NCI-H2227 treated with DMSO at 0.1 percent for 48 hours (cell line): ENCODE measurements around the gene TEC.
A peak's percentile ranks its signal among the peaks of the same experiment; 100 is the strongest.
"Not testable (repeated sequence)": the region's sequence is repeated elsewhere in the genome, so short reads cannot be mapped to it uniquely, and the experiment has no call there.

Experiments used
- DNase-seq: peaks from one replicate; lab custom pipeline; 2025; lab: John Stamatoyannopoulos, UW

TEC gene

GRCh38 chr4:48164561-48164960 lies 105.1 kb downstream of the TEC start:
- DNase-seq = not testable (repeated sequence)

DNA sequence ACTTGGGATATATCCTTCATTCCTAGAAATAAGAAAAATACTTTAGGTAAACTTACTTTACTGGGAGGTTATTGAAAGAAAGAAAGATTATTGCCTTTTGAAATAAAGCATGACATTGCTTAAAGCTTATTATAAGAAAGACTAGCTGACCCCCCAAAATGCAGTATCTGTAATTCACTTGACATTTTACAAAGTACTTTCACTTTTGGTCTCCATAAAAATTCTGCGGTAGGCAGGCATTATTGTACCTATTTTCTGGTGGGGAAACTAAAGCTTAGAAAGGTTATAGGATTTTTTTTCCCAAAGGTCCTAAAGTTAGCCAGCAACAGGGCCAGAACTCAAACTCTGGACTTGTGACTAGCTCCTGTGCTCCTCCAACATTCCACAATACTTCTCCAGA lies 105.9 kb downstream of the TEC start:
- DNase-seq = no peak

DNA sequence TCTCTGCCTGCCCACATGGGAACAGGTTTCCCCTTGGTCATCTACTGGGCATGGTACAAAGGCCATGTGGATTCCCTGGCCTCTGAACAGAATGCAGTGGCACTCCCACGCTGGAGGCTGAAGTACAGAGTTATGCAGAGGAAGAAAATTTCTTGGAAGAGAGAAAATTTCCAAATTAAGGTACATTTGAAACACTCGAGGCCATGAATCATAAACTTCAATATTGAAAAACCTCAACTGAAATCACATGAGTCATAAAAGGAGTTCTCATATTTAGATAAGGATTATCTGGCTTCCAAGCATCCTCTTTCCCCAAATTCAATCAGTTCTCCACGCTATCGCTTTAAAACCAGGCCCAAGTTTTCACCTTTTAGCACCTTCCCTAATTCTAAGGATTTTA lies 107.5 kb downstream of the TEC start:
- DNase-seq = no peak

DNA sequence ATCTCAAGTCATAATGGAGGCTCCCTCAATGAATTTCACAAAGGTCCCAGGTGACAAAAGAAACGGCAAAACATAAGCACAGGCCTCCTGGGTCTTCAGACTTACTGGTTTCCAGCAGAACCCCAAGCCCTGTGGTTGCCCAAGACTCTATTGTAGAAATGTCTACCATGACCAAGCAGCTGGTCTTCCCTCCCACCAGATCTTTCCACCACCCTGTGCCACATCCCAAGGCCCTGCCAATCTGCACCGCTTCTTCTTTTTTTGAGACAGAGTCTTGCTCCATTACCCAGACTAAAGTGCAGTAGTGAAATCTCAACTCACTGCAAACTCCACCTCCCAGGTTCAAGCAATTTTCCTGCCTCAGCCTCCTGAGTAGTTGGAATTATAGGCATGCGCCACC lies 112.4 kb downstream of the TEC start:
- no peak for DNase-seq

DNA sequence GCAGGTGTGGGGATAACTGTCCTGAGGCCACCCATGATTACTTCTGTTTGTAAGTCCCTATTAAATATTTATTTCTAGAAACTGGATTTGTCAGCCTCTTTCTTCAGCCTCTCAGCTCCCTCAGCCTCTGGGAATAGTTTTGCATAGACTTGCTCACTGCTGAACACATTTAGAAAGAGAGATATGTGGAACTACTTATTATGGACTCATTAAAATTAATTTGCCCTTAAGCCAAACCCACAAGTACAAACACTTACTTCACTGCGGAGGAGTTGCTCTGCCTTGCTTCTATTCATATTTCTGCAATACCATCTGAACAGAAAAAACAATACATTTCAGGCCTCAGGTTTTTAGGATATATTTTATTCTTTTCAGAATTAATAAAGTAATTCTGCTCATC lies 113.2 kb downstream of the TEC start:
- DNase-seq = no peak

- DNase-seq = no peak
Measured at GRCh38 chr4:48153791-48154550, 115.7 kb downstream of the TEC start.

DNA sequence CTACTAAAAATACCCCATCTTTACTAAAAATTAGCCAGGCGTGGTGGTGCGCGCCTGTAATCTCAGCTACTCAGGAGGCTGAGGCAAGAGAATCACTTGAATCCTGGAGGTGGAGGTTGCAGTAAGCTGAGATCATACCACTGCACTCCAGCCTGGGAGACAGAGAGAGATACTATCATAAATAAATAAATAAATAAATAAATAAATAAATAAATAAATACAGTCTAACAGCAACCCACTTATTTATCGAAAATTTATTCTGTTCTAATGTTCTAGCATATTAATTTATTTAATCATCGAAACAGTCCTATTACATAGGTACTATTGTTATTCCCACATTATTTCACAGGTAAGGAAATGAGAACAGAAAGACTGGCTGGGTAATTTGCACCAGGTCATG lies 117.4 kb downstream of the TEC start:
- DNase-seq = no peak

DNA sequence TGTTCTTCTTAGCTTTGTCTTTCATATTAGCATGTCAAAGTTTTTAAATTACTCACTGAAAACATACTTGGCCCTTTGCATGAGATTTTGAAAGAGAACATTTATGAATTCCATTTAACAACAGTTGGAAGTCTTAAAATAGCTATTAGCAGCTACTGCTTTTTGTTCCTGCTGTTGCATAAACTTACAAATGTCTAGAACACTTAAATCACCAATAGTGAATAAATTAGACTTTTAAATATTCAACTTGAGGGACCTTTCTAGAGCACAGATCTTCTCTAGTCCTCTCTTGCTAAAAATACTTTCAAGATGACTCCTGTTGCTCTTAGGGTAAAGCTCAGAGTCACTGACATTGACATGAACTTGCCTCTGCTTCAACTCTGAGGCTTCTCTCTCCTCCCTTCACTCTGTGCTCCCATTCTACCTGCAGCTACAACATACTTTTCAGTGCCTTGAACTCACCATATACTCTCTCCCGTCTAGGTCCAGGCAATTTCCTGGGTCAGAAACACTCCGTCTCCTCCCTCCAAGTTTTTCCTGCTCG lies 119.7 kb downstream of the TEC start:
- no peak for DNase-seq

DNA sequence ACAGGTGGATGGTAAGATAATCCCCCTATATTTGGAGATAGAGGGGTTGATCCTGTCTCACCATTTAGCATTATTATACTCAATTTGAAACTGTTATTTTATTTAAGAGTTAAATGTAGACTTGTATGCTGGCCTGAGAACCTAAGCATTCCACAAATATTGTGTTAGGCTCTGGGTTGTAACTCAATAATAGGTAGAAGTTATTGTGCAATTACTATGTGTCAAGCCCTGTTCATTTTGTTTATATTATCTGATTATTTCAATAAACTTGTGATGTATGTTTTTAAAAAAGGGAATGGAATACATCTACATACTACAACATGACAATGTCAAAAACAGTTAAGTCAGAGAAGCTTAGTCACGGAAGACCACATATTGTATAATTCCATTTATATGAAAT lies 122.0 kb downstream of the TEC start:
- no peak for DNase-seq

DNA sequence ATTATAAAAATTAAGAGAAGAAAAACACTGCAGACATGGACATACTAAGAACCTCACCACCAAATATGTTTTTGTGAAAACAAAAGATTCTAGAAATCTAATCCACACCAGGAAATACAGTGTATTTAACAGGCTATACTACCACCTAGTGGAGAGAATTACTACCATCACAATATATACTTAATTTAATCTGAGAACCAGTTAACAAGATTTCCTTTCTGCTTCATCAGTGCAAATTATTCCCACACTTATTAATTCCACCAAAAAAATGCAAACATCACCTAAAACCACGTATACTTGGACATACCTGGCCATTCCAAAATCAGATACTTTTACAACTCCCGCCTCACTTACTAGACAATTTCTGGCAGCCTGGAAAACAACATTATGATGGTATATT lies 128.6 kb downstream of the TEC start:
- DNase-seq = peak; percentile 15

DNA sequence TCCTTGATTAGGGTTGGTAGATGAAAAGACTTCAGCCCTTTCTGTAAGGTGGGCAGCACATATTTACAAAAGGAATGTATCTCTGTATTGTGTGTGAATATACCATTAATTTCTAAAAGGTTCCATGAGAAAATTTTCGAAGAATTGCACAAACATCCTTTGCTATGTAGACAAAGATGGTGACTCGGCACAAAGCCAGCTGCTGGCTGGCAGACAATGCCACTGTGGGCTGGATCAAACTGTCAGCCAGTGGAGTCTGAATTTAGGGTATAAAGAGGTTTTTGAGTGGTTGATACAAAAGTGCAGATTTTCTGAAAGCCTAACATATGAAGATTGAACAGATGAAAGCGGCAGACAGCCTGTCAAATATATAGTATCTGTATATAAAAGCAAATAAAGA lies 129.9 kb downstream of the TEC start:
- DNase-seq = no peak

DNA sequence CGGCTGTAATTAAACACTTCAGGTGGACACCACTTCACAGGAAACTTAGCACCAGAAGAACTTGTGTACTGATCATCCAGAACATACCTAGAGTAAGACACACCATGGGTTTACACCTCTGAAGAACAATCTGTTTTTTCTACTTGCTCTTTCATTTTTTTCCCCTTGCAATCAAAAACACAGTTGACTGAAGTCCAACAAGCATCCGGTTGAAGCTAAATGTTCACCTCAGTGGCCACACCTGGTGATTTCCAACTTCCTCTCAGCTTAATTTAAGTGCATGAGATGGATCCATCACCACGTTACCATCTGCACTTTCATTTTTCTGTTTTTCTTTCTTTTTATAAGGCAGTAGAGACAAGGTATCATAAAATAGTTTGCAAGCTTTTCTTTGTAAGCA lies 130.7 kb downstream of the TEC start:
- no peak for DNase-seq

GRCh38 chr4:48138511-48138910 lies 131.1 kb downstream of the TEC start:
- no peak for DNase-seq

DNA sequence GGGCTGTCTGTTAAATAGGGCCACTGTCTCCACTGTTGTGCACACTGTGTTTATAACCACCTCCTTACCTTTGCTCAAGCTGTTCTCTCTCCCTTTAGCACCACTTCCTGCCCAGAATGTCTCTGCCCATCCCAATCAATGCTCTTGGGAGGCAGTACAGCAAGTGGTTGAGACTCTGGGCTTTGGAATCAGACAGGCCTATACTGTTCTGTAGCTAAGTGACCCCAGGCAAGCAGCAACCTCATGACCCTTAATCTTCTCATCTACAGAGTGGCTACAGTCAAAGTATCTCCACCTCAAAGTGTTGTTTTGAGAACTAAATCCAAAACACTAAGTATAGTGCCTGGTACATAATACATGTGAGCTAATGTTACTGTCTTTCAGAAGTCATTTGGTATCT lies 131.8 kb downstream of the TEC start:
- DNase-seq = no peak

DNA sequence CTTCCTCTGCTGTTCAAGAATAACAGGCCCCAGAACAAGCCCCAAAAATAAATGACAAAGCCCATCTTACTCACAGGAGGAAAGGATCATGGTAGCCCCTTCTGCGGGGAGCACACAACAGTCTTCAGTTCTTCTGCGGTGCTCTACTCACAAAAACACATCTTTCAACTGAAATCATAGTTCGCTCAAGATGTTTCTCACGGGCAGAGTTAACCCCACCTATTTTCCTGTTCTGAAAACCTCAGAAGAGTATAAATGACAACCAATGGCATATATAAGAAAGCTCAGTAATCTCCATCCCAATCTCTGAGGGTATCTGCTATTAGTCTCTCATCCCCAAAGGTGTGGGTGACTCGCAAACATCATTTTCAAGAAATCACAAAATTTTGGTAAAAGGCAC lies 135.6 kb downstream of the TEC start, which contains the start of gene TXK:
Gene TXK, minus strand, starts transcription at position 170 of the 400 bp plus-strand sequence. Its CDS starts 80 bp downstream, at position 90.
- no peak for DNase-seq

- DNase-seq = no peak
Measured at GRCh38 chr4:48133669-48134068, 136.0 kb downstream of the TEC start.

DNA sequence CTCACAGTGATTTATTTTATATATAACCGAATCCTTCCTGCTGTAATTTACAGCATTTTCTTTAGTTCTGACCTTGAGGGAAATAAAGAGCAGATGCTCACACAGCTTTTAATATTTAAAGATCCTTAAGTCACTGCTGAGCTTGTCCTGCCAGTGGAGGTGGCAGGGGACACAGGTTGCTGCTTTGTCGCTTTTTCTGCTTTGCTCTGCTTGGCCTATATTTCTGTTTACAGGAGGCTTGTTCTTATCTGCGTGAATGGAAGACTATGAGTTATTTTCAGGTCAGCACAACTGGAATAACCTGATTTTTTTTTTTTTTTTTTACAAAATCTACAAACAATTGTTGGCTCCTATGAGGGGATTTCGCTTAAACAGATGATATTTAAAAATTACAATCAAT lies 137.9 kb downstream of the TEC start:
- DNase-seq = no peak

- no peak for DNase-seq
Measured at GRCh38 chr4:48130100-48130499, 139.5 kb downstream of the TEC start.

GRCh38 chr4:48129307-48130014 lies 140.2 kb downstream of the TEC start:
- no peak for DNase-seq

GRCh38 chr4:48127682-48128404 lies 141.8 kb downstream of the TEC start:
- no peak for DNase-seq

DNA sequence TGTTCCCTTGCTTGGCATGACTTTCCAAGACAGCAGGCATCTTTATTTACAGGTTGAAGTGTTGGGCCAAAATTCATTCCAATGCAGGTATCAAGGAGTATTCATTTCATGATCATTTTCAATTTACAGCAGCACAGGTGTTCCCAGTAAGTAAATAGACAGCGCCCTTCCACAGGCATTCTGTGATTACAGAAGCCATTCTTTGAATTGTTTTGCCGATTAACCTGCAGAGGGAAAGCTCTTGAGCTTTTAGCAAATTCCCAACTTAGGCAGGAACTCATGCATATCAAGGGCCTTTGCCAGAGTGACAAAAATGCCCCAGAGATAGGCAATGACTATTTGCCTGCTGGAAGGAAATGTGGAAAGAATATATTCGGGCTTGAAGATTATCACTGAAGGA lies 142.4 kb downstream of the TEC start:
- no peak for DNase-seq

DNA sequence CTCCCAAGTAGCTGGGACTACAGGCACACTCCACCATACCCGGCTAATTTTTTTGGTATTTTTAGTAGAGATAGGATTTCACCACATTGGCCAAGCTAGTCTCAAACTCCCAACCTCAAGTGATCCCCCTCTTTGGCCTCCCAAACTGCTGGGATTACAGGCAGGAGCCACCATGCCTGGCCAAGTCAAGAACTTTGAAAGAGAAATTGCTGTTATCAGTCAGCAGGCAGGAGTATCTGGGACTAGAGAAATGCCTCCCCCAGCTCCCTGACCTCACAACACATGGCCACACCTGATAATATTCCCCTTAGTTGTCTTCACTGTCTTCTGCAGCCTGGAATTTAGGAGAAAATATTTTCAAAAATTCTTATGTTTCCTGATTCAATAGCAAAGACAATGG lies 143.0 kb downstream of the TEC start:
- no peak for DNase-seq

DNA sequence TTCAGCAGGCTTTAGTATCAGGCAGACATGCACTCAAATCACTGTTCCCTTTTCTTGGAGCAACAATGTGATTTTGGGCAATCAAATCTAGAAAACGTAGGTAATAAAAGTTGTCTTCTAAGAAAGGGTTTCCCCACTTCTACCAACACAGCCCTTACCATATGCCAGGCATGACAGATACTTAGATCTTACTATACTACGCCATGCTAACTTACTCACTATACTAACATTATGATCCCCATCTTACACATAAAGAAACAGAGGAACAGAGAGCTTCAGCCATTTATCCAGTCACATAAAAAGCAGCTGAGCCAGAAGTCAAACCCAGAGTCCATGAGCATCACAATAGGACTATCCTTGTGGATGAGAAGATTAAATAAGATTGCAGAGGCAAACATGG lies 144.8 kb downstream of the TEC start:
- DNase-seq = no peak
